GM18499 (cell line): Measurements from ENCODE around the gene CNTF.

ENCODE experiments used
- ATAC-seq: cut with Tn5 transposase; IDR thresholded peaks from one replicate; pipeline ENCODE4 v1.9.1; 2021; ENCODE audit warnings: moderate number of reproducible peaks; ENCODE audit not compliant: insufficient read depth, unreplicated experiment

CNTF gene

GRCh38 chr11:58600510-58600909 lies 22.0 kb upstream of the CNTF start:
- no peak for ATAC-seq

- ATAC-seq = no peak
Measured at GRCh38 chr11:58606930-58607714, 15.3 kb upstream of the CNTF start.

GRCh38 chr11:58608331-58608730 lies 14.1 kb upstream of the CNTF start:
- no peak for ATAC-seq

GRCh38 chr11:58609723-58610122 lies 12.7 kb upstream of the CNTF start:
- ATAC-seq = no peak

GRCh38 chr11:58613228-58613627 lies 9.2 kb upstream of the CNTF start:
- ATAC-seq = no peak

- no peak for ATAC-seq
Measured at GRCh38 chr11:58615559-58615958, 6.9 kb upstream of the CNTF start.

GRCh38 chr11:58616594-58616993 lies 5.9 kb upstream of the CNTF start:
- ATAC-seq = no peak

- ATAC-seq = no peak
Measured at GRCh38 chr11:58617976-58618557, 4.4 kb upstream of the CNTF start.

- ATAC-seq = no peak
Measured at GRCh38 chr11:58621586-58622262, 741 bp upstream of the CNTF start.

- ATAC-seq = no peak
Measured at GRCh38 chr11:58625086-58625485, 2.6 kb downstream of the CNTF start.

- no peak for ATAC-seq
Measured at GRCh38 chr11:58625826-58626460, 3.5 kb downstream of the CNTF start.

GRCh38 chr11:58626934-58627483 lies 4.5 kb downstream of the CNTF start:
- ATAC-seq = no peak

GRCh38 chr11:58628446-58628845 lies 6.0 kb downstream of the CNTF start:
- ATAC-seq = no peak

- no peak for ATAC-seq
Measured at GRCh38 chr11:58629857-58630256, 7.4 kb downstream of the CNTF start.

GRCh38 chr11:58631378-58631777 lies 8.9 kb downstream of the CNTF start:
- ATAC-seq = no peak

- ATAC-seq = no peak
Measured at GRCh38 chr11:58632510-58632909, 10.0 kb downstream of the CNTF start.

GRCh38 chr11:58636587-58636986 lies 14.1 kb downstream of the CNTF start:
- ATAC-seq = no peak

- ATAC-seq = no peak
Measured at GRCh38 chr11:58637371-58637770, 14.9 kb downstream of the CNTF start.

- ATAC-seq = no peak
Measured at GRCh38 chr11:58639103-58639502, 16.6 kb downstream of the CNTF start.

- ATAC-seq = no peak
Measured at GRCh38 chr11:58639669-58640068, 17.2 kb downstream of the CNTF start.
